IPS-18a (cell line): ENCODE measurements around the gene C1QTNF12.

ENCODE experiments used
- H3K27ac ChIP-seq: one replicate; pipeline ENCODE4 v1.5.1; 2013; ENCODE audit warnings: low read length
- H3K27me3 ChIP-seq: one replicate; pipeline ENCODE4 v1.6.1; 2013; ENCODE audit warnings: mild to moderate bottlenecking, low read length; ENCODE audit not compliant: control insufficient read depth, insufficient read depth
- H3K36me3 ChIP-seq: one replicate; pipeline ENCODE4 v1.6.1; 2013; ENCODE audit warnings: low read depth, low read length; ENCODE audit not compliant: control insufficient read depth
- H3K4me1 ChIP-seq: one replicate; pipeline ENCODE4 v1.6.1; 2013; ENCODE audit warnings: low read depth, low read length; ENCODE audit not compliant: control insufficient read depth
- H3K4me3 ChIP-seq: one replicate; pipeline ENCODE4 v1.5.1; 2013; ENCODE audit warnings: low read length
- H3K9ac ChIP-seq: one replicate; pipeline ENCODE4 v1.6.1; 2013; ENCODE audit warnings: mild to moderate bottlenecking, low read length, moderate library complexity
- H3K9me3 ChIP-seq: one replicate; pipeline ENCODE4 v1.6.1; 2013; ENCODE audit warnings: low read depth, low read length; ENCODE audit not compliant: control insufficient read depth

C1QTNF12 gene

DNA sequence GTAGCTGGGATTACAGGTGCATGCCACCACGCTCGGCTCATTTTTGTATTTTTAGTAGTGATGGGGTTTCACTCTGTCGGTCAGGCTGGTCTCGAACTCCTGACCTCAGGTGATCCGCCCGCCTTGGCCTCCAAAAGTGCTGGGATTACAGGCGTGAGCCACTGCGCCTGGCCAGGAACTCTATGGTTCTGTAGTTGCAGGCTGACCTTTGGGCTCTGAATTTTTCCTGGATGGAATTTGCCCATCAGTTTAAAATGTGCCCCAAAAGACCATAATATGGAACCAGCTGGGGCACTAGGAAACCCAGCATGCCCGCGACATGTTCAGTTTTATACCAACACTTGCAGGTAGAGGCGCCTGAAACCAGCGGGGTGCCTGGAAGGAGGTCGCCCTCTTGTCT lies 32.1 kb upstream of the C1QTNF12 start:
- Histone ChIP-seq H3K9me3 (no peaks in the 10 kb centered on the region), H3K4me3 (no peak overlapping the region), H3K27ac (no peak overlapping the region), H3K9ac (no peak overlapping the region), H3K36me3 (no peaks in the 10 kb centered on the region), H3K27me3 (no peaks in the 10 kb centered on the region), H3K4me1 (peaks cover 2% of the 10 kb centered on the region)

DNA sequence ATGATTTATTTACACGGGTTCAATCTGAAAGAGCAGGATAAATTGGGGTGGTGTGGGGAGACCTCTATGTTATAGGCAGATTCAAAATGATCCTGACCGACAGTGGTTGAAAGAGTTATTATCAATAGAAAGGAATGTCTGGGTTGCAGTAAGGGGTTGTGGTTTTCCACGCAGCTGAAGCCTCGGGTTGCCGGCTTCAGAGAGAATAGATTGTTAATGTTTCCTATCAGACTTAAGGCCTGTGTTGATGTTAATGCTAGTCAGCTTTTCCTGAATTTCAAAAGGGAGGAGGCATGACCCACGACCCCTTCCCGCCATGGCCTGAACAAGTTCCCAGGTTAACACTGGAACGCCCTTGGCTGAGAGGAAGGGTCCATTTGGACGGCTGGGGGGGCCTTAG lies 29.3 kb upstream of the C1QTNF12 start:
- Histone ChIP-seq H3K9ac (no peak overlapping the region), H3K9me3 (no peaks in the 10 kb centered on the region), H3K27ac (no peak overlapping the region), H3K4me3 (no peak overlapping the region), H3K36me3 (peaks cover 5% of the 10 kb centered on the region), H3K4me1 (peaks cover 2% of the 10 kb centered on the region), H3K27me3 (no peaks in the 10 kb centered on the region)

DNA sequence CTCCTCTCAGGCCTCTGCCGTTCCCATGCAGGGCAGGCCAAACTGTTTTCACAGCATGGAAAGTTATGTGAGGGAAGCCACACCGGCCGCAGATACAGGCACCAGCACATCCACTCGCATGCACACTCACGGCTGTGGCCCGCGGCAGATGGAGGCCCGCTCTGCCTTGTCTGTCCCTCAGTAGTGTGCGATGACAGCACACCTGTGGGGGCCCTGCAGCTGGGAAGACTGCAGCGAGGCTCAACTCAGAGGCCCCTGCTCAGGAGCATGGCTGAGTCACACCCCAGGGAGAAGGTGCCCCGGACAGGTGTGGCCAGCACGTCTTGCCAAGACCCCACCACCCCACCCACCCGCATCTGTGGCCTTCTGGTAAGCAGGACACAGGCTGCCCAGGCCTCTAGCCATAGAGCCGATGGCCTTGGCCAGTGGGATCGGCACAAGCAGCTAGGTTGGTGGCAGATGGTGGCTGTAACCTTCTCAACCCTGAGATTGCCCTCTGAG lies 28.5 kb upstream of the C1QTNF12 start:
- H3K27me3 ChIP-seq = no peaks in the 10 kb centered on the region
- peaks cover 5% of the 10 kb centered on the region for H3K36me3 ChIP-seq
- H3K4me3 ChIP-seq = no peak overlapping the region
- H3K27ac ChIP-seq = no peak overlapping the region
- no peaks in the 10 kb centered on the region for H3K9me3 ChIP-seq
- H3K4me1 ChIP-seq = peaks cover 2% of the 10 kb centered on the region
- no peak overlapping the region for H3K9ac ChIP-seq

DNA sequence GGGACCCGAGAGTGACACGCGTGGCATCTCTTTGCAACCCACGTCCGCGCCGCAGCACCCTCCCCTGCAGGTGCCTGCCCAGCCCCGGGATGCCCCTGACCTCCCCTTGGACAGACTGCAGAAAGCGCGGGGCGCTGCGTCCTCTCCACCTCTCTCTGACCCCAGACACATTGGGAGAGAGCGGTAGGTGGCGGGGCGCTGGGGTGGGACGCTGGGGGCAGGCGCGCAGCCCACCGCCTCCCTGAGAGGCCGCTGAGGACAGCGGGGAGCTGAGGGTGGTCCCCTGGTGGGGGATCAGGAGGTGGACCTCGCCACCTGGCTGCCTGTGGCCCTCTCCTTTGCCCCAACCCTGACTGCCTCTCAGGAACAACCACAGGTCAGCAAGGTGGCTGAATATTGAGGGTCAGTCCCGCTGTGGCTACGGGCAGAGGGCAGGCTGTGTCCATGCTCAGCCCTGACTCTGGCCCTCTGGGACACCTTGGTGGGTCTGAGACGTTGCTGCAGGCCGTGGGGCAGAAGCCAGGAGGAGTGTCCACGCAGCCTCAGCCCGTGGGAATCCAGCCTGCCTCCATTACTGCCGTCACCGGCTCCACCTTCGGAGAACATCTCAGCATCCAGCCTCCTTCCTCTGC lies 27.9 kb upstream of the C1QTNF12 start:
- Histone ChIP-seq H3K27me3 (no peaks in the 10 kb centered on the region), H3K27ac (no peak overlapping the region)

DNA sequence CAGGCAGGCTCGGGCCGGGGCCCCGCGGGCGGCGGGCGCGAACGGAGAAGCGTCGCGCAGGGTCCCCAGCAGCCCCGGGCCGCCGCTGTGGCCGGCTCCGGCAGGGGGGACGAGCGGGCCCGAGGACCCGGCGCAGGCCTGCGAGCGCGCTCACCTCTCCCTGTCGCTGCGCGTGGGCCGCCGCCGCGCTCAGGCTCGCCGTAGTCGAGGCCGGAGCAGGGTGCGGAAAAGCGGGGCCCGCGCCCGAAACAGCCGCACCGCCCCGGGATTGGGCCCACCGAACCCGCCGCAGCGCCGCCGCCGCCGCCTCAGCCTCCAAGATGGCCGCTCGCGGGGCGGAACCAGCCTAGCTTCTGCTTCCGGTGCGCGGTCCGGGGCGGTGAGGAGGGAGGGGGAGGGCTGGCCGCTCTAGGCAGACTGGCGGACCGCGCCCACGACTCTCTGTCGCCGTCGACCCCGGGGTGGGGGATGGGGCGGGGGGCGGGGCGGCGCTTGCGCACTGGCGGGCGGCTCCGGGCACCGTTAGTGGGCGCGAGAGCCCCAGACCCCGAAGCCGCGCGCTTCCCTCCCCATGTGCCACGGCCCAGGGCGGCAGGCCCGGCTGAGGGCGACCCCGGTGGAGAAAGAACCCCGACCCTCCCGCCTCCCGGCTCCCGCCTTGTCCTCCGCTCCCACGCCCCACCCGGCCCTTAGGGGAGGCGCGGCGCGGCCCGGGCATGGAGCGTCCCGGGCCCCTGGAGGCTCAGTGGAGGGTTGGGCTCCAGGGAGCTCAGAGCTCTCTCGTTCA lies 27.2 kb upstream of the C1QTNF12 start, which contains the start of gene UBE2J2:
Gene UBE2J2, minus strand, starts transcription at position 343 of the 787 bp plus-strand sequence. CDS start 5,862 bp downstream, outside the sequence.
- H3K9me3 ChIP-seq = no peaks in the 10 kb centered on the region
- H3K27ac ChIP-seq = no peak within 1 kb of the TSS
- H3K4me1 ChIP-seq = peaks cover 2% of the 10 kb centered on the region

More for the DNA sequence above, 27.9 kb upstream of the C1QTNF12 start:
- Histone ChIP-seq H3K4me1 (peaks cover 2% of the 10 kb centered on the region), H3K9me3 (no peaks in the 10 kb centered on the region), H3K9ac (peak overlapping the region; percentile 22), H3K4me3 (peak overlapping the region; percentile 60), H3K36me3 (peaks cover 5% of the 10 kb centered on the region)

DNA sequence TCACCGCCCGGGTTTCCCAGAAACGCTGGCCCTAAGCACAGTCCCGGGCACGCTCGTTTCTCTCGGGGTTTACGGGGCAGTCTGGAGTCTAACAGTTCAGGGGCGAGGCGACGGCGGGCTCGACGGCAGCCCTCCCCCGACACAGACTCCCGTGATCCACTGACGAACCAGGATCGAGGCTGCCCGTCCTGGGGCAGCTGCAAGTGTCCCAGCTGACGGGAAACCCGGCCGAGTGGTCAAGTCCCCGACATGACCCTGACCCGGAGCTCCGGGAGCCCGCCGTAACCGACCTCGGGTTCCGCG lies 26.6 kb upstream of the C1QTNF12 start:
- Histone ChIP-seq H3K27me3 (no peaks in the 10 kb centered on the region), H3K9me3 (no peaks in the 10 kb centered on the region), H3K9ac (peak overlapping the region; percentile 61), H3K27ac (no peak overlapping the region), H3K4me3 (peak overlapping the region; percentile 78), H3K36me3 (peaks cover 6% of the 10 kb centered on the region), H3K4me1 (peaks cover 2% of the 10 kb centered on the region)

More for the DNA sequence above, 27.2 kb upstream of the C1QTNF12 start, which contains the start of gene UBE2J2:
- Histone ChIP-seq H3K9ac (peak within 1 kb of the TSS; percentile 61), H3K27me3 (no peaks in the 10 kb centered on the region), H3K4me3 (peak within 1 kb of the TSS; percentile 78), H3K36me3 (peaks cover 5% of the 10 kb centered on the region)

DNA sequence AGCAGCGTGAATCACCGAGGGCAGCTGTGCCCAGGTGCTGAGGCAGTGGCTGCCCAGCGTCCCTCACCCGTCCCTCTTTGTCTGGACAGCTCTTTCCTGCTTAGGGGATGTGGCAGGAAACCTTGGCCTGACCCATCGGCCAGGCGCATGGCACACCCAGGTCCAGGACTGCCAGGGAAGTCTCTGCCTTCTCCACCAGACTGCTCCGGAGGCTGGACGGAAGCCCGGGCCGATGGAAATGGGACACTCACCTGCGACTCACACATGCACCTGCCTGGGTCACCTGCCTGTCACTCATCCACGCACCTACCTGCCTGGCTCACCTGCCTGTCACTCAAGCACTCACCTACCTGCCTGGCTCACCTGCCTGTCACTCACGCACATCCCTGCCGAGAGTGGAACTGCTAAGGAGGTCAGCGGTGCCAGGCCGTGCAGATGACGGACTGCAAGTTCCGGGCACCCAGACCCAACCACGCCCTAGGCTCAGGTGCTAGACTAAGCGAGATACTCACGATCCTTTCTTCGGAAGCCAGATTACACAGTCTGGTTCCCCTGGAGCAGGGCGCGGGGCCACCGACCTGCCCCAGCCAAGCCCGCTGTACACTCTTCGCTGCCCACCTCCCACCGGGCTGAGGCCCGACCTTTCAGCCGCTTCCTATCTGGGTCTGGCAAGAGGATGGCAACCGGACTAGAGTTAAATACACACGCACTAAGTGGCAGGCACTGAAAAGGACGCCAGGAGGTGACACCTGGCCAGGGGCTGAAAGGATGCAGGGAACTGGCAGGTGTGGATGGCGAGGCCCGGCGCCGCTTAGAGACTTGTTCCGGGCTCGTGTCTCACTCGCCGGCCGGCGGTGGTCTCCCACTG lies 26.1 kb upstream of the C1QTNF12 start:
- Histone ChIP-seq H3K36me3 (peaks cover 10% of the 10 kb centered on the region), H3K9ac (peak overlapping the region; percentile 61), H3K9me3 (no peaks in the 10 kb centered on the region), H3K27ac (no peak overlapping the region), H3K4me3 (peak overlapping the region; percentile 78), H3K27me3 (no peaks in the 10 kb centered on the region), H3K4me1 (peaks cover 2% of the 10 kb centered on the region)

DNA sequence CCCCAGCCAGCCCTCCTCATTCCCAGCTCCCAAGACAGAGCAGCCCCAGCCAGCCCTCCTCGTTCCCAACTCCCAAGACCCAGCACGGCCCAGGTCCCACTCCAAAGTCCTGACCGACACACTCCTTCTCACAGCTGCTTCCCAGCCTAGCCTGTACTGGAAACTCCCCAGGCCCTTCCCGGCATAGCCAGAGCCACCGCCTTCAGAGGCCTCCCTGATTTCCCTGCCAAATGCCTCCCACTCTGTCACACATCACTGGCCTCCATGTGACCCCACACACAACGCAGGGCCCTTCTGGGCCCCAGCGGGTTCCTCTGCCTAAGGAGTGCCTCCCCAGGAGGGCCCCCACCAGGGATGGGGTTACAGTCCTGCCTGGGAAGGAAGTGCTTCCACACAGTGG lies 24.3 kb upstream of the C1QTNF12 start:
- Histone ChIP-seq H3K9me3 (no peaks in the 10 kb centered on the region), H3K4me3 (no peak overlapping the region), H3K27ac (no peak overlapping the region), H3K4me1 (peaks cover 2% of the 10 kb centered on the region), H3K9ac (no peak overlapping the region), H3K27me3 (no peaks in the 10 kb centered on the region), H3K36me3 (peaks cover 18% of the 10 kb centered on the region)

DNA sequence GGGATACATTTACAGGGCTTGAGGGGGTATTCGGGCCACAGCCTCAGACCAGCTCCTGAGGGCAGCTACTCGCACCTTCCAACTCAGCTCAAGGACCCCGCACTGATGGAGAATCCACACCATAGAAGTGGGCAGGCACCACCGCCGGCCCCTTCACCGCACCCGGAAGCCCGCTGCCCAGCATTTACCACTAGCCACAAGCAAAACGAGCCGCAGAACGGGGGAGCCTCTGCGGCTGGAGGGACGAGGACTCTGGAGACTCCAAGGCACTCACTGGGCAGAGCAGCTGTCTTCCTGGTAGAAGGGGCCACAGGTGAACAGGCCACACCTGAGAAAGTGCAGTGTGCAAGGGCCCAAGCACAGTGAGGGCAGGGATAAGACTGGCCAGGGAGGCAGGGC lies 21.8 kb upstream of the C1QTNF12 start:
- no peak overlapping the region for H3K4me3 ChIP-seq
- no peaks in the 10 kb centered on the region for H3K9me3 ChIP-seq
- no peak overlapping the region for H3K27ac ChIP-seq
- H3K9ac ChIP-seq = no peak overlapping the region
- no peaks in the 10 kb centered on the region for H3K4me1 ChIP-seq
- peaks cover 31% of the 10 kb centered on the region for H3K36me3 ChIP-seq
- H3K27me3 ChIP-seq = no peaks in the 10 kb centered on the region

DNA sequence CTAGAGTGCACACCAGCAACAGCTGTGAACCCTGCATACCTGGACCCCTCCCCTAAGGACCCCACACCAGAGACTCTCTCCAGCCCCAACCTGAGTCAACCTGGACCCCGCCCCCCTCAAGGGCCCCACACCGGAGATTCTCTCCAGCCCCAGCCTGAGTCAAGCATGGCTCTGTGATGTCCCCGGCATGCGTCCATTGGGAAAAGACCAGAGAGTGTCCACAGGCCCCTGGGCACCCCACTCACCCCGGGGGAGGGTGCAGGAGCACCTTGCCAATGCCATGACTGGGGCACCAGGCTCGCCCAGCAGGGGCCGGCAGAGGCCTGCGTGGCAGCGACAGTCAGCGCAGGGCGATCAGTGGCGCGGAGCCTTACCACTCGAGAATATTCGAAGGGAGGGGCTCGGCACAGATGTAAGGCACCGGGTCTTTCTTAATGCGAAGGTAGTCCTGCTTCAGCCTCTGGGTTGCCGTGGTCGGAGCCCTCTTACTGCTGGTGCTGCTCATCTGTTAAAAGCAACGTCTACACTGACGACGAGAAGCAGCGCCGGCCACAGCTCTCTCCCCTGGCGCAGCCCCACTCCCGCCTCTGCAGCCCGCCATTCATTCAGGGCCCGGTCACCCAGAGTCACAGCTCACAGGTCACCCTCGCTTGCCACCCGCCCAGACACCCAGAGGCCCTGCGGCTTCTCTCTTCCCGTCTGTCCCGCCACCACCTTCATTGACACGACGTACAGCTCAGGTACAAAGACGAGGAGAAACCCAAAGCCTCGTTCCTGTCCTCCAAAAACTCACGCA lies 21.2 kb upstream of the C1QTNF12 start:
- H3K27me3 ChIP-seq = no peaks in the 10 kb centered on the region
- H3K4me1 ChIP-seq = no peaks in the 10 kb centered on the region
- no peak overlapping the region for H3K9ac ChIP-seq
- H3K36me3 ChIP-seq = peaks cover 37% of the 10 kb centered on the region
- no peak overlapping the region for H3K4me3 ChIP-seq
- H3K9me3 ChIP-seq = no peaks in the 10 kb centered on the region
- no peak overlapping the region for H3K27ac ChIP-seq

DNA sequence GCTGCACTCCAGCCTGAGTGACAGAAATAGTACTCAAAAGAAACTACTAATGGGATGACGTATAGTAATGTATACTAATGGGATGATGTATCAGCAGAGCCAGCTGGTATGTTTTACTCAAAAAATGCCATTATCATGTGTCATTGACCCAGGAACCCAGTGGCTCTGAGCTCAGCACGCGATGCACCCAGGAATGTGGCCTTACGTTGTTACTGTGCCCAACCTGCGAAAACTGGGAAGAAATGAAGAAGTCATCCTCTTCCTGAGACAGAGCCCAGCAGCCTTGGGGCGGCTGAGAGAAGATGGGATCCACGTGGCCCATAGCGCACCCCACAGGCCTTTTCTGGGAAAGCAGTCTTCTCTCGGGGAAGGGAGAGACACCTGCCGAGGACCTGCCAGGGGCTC lies 18.3 kb upstream of the C1QTNF12 start:
- Histone ChIP-seq H3K27ac (no peak overlapping the region), H3K4me3 (no peak overlapping the region), H3K9ac (no peak overlapping the region), H3K36me3 (peaks cover 42% of the 10 kb centered on the region), H3K4me1 (no peaks in the 10 kb centered on the region), H3K9me3 (no peaks in the 10 kb centered on the region), H3K27me3 (no peaks in the 10 kb centered on the region)
